Mucosa of descending colon (tissue), 3 donors: ENCODE data around the gene HK3. TPM values are rescaled to one million over a fixed set of nuclear protein-coding genes. Genes with fewer than 3 reads are reported as not detected.
"Not testable (repeated sequence)": the region's sequence is repeated elsewhere in the genome, so short reads cannot be mapped to it uniquely, and the experiment has no call there.

Experiments
- ATAC-seq: fragments of 200-7000 bp; cut with Tn5 transposase; one replicate; pipeline ENCODE4 v1.9.1; 2020; ENCODE audit warnings: mild to moderate bottlenecking, moderate library complexity
- DNase-seq, 3 donors: peaks; one replicate each; pipeline ENCODE4 v3.0.0-alpha.2; 2020
- H3K36me3 ChIP-seq: fragments of 200-600 bp; one replicate; pipeline ENCODE4 v1.8.0; 2021; ENCODE audit warnings: low read depth, mild to moderate bottlenecking
- H3K4me1 ChIP-seq: fragments of 200-600 bp; one replicate; pipeline ENCODE4 v1.8.0; 2021; ENCODE audit warnings: low read depth, mild to moderate bottlenecking
- H3K4me3 ChIP-seq: fragments of 200-600 bp; one replicate; pipeline ENCODE4 v1.8.0; 2021; ENCODE audit warnings: mild to moderate bottlenecking
- H3K9me3 ChIP-seq: fragments of 200-600 bp; one replicate; pipeline ENCODE4 v1.8.0; 2021; ENCODE audit warnings: mild to moderate bottlenecking
- intact Hi-C, 2 donors: fragments of 100-400 bp; cut with DNase I in 1 of 2; cut with micrococcal nuclease in 1 of 2; formaldehyde crosslinking; loops; one replicate each; pipeline versions ENCODE4 v1.11.0 to v1.11.1; 2022; cut with DNase I, micrococcal nuclease
- total RNA-seq, 3 donors: library from RNA; stranded (reverse); fragmentation: NEBNext Ultra II Directional in 2 of 3; extraction: Animal tissue kit (Norgen Biotek cat#: 25700) in 2 of 3; gene quantifications; one replicate each; pipeline versions ENCODE4 v1.2.1 to v1.2.4, GENCODE V29; 2021 to 2023
- TF ChIP-seq, protein P1 (sequence below): fragments of 200-600 bp; IDR thresholded peaks from one replicate; pipeline ENCODE4 v1.8.0; 2022; ENCODE audit warnings: antibody characterized with exemption, mild to moderate bottlenecking
- donor health status: DM: no; HTN: no; CAD: no; lungs with moderate emphysema.
- donor health status: DM: no; HTN: no; CAD: no.
- donor health status: DM: no; HTN: yes; CAD: no.

HK3 gene
- total RNA-seq, 3 donors from 2014 or later: 2.4 to 12.8 (median 7.7) TPM

DNA sequence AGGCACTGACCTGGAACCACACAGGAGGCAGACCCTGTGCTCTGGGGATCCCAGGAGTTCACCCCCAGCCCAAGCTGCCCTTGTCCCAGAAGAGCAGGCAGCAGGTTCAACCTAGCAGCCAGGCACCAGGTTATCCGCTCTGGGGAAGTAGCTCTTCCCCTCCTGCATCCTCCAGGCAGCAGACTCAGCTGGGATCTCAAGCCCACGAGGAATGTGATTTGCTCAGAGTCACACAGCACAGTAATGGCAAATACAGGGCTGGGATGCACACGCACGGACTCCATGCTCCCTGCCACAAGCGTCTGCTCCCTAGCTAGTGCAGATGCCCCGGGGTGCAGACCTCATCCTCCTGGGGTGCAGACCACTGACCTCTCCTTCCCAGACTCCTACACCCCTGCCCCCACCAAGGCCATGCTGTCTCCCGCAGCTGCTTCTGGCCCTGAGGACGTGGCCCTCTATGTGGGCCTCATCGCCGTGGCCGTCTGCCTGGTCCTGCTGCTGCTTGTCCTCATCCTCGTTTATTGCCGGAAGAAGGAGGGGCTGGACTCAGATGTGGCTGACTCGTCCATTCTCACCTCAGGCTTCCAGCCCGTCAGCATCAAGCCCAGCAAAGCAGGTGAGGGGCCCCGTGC, 25.5 kb downstream of the HK3 start:
- H3K4me3 ChIP-seq: no peak overlapping the region

DNA sequence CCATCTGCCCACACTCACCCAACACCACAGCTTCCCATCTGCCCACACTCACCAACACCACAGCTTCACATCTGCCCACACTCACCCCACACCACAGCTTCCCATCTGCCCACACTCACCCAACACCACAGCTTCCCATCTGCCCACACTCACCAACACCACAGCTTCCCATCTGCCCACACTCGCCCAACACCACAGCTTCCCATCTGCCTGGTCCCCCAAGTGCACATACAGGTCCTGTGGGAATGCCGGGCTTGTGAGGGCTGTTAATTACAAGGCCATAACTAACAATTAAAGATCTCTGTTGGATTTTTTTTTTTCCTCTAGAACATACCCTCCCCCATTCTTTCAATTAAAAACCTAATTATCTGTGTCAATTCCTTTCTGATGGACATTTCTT, 26.1 kb downstream of the HK3 start:
- intact Hi-C loops, DNase-seq, ATAC-seq, H3K4me1 ChIP-seq, H3K36me3 ChIP-seq, H3K4me3 ChIP-seq, H3K9me3 ChIP-seq: not testable (repeated sequence)

More for the DNA sequence above, 25.5 kb downstream of the HK3 start:
- H3K4me1 ChIP-seq: no peaks in the 10 kb centered on the region
- DNase-seq (no peak), ATAC-seq (no peak)
- no peaks in the 10 kb centered on the region for H3K9me3 ChIP-seq
- TF ChIP-seq, protein P1, sequence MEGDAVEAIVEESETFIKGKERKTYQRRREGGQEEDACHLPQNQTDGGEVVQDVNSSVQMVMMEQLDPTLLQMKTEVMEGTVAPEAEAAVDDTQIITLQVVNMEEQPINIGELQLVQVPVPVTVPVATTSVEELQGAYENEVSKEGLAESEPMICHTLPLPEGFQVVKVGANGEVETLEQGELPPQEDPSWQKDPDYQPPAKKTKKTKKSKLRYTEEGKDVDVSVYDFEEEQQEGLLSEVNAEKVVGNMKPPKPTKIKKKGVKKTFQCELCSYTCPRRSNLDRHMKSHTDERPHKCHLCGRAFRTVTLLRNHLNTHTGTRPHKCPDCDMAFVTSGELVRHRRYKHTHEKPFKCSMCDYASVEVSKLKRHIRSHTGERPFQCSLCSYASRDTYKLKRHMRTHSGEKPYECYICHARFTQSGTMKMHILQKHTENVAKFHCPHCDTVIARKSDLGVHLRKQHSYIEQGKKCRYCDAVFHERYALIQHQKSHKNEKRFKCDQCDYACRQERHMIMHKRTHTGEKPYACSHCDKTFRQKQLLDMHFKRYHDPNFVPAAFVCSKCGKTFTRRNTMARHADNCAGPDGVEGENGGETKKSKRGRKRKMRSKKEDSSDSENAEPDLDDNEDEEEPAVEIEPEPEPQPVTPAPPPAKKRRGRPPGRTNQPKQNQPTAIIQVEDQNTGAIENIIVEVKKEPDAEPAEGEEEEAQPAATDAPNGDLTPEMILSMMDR: no peak
- no peaks in the 10 kb centered on the region for H3K36me3 ChIP-seq
- intact Hi-C loops: no loop called here

DNA sequence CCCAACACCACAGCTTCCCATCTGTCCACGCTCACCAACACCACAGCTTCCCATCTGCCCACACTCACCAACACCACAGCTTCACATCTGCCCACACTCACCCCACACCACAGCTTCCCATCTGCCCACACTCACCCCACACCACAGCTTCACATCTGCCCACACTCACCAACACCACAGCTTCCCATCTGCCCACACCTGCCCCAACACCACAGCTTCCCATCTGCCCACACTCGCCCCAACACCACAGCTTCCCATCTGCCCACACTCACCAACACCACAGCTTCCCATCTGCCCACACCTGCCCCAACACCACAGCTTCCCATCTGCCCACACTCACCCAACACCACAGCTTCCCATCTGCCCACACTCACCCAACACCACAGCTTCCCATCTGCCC, 26.6 kb downstream of the HK3 start:
- H3K4me3 ChIP-seq, H3K9me3 ChIP-seq, intact Hi-C loops, ATAC-seq, DNase-seq, H3K4me1 ChIP-seq, H3K36me3 ChIP-seq: not testable (repeated sequence)

DNA sequence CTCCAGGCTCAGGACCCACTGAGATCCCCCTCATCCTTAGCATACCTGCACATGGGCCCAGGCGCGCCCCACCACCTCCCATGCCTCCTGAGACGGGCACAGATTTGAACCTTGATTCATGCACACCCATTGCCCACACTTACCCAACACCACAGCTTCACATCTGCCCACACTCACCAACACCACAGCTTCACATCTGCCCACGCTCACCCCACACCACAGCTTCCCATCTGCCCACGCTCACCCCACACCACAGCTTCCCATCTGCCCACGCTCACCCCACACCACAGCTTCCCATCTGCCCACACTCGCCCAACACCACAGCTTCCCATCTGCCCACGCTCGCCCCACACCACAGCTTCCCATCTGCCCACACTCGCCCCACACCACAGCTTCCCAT, 28.5 kb downstream of the HK3 start:
- H3K36me3 ChIP-seq, ATAC-seq, H3K9me3 ChIP-seq, intact Hi-C loops, H3K4me3 ChIP-seq, DNase-seq, H3K4me1 ChIP-seq: not testable (repeated sequence)

DNA sequence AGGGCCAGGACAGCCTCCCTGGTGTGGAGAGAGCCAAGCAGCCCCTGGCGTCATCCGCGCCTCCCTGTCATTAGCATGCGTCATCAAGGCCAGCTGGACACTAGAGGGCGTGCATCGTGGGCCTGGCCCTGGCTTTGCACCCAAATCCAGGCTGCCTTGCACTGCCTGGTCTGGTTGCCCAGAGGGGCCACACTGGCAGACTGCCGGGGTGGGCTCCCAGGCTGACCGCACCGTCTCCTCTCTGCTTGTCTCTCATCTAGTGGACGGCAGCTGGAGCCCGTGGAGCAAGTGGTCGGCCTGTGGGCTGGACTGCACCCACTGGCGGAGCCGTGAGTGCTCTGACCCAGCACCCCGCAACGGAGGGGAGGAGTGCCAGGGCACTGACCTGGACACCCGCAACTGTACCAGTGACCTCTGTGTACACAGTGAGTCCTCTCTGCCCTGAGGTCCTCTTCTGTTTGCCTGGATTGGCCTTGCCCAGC, 29.0 kb downstream of the HK3 start:
- DNase-seq (peak in 2 of 3 donors; percentile 31 to 48), ATAC-seq (peak; percentile 68)
- Histone ChIP-seq H3K4me1 (no peaks in the 10 kb centered on the region), H3K9me3 (no peaks in the 10 kb centered on the region), H3K4me3 (no peak overlapping the region), H3K36me3 (no peaks in the 10 kb centered on the region)
- TF ChIP-seq, protein P1: no peak
- intact Hi-C loops: no loop called here

DNA sequence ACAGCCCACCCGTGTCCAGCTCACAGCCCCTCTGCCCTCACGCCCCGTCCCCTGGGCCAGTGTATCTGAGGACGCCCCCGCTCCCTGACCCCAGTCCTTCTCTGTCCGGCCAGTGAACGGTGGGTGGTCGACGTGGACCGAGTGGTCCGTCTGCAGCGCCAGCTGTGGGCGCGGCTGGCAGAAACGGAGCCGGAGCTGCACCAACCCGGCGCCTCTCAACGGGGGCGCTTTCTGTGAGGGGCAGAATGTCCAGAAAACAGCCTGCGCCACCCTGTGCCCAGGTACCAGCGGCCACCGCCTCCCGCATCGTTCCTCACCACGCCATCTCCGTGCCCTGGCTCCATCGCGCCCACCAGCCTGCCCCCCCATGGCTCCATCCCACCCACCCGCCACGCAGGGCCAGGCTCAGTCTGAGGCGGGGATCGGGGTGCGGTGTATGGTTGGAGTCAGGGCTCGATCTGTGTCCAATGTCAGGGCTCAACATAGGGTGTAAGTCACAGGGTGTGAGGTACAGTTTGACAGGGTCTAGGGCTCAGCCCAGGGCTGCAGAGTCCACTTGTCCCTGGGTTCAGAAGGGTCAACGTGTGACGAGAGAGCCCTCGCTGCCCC, 29.5 kb downstream of the HK3 start:
- TF ChIP-seq, protein P1: no peak
- no peak overlapping the region for H3K4me3 ChIP-seq
- H3K4me1 ChIP-seq: no peaks in the 10 kb centered on the region
- no peak for ATAC-seq
- no peaks in the 10 kb centered on the region for H3K36me3 ChIP-seq
- intact Hi-C loops: no loop called here
- no peak for DNase-seq
- no peaks in the 10 kb centered on the region for H3K9me3 ChIP-seq

DNA sequence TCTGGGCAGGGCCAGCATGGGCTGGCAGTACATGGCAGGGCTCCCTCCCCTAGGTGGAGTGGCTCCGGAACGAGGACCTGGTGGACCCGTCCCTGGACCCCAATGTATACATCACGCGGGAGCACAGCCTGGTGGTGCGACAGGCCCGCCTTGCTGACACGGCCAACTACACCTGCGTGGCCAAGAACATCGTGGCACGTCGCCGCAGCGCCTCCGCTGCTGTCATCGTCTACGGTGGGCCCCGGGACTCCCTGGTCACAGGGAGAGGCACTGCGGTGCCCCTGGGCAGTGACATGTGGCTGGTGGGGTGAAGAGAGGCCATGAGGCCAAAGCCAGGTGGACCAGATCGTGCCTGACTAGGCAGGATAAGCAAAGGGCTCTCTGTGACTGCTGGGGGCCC, 30.4 kb downstream of the HK3 start:
- no peak for ATAC-seq
- H3K4me1 ChIP-seq: no peaks in the 10 kb centered on the region
- no peak overlapping the region for H3K4me3 ChIP-seq
- DNase-seq: no peak
- intact Hi-C loops: no loop called here
- H3K36me3 ChIP-seq: no peaks in the 10 kb centered on the region
- TF ChIP-seq, protein P1: no peak
- no peaks in the 10 kb centered on the region for H3K9me3 ChIP-seq
